NK-92 (cell line): ENCODE data around the gene LAMA1.

Experiments used
- DNase-seq: peaks from one replicate; lab custom pipeline; 2025; ENCODE audit not compliant: unreplicated experiment; lab: John Stamatoyannopoulos, UW

Gene LAMA1

GRCh38 chr18:6917072-6917471, 200.5 kb downstream of the LAMA1 start:
- DNase-seq, result no peak

DNA sequence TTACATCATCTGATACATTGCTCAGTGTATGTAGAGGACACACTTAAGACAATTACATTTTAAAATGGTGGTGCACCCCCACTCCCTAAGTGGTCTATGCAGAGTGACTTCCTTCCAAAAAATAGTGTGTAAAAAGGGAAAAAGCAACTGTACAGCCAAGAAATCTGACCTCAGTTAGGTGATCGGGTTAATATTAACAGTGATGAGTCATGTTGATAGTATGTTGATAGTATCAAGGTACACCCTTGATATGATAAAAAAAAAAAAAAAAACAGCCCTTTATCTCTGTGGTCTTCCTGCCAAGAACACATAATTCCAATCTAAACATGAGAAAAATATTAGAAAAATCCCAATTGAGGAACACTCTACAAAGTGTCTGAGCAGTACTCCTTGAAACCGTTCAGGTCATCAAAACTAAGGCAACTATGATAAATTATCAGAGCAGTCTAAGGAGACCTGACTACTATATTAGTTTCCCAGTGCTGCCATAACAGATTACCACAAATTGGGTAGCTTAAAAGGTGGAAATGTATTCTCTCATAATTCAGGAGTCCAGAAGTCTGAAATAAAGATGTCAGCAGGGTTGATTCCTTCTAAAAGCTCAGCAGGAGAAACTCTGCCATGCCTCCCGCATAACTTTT, 216.2 kb downstream of the LAMA1 start:
- no peak for DNase-seq

GRCh38 chr18:6891788-6892187, 225.8 kb downstream of the LAMA1 start:
- no peak for DNase-seq
